H1 (cell line): ENCODE data around the gene LMAN1L. TPM values are rescaled to one million over a fixed set of nuclear protein-coding genes. Genes with fewer than 3 reads are reported as not detected.

Source experiments
- CBX5 ChIP-seq: fragments of 300-800, 300-1000 bp; sonication (generic); IDR thresholded peaks from 2 replicates; pipeline ENCODE4 v1.7.1; 2016; ENCODE audit warnings: antibody characterized with exemption, low read length, low read depth
- CTCF ChIP-seq, 3 experiments: IDR thresholded peaks; 1 replicate in 2 of 3; 2 replicates in 1 of 3; pipeline versions ENCODE4 v1.5.1 to v1.6.1; 2011; ENCODE audit warnings: low read length in 3 of 3, mild to moderate bottlenecking in 3 of 3, inconsistent platforms in 2 of 3, low read depth in 1 of 3, moderate library complexity in 1 of 3; ENCODE audit not compliant: insufficient read depth in 1 of 3; ENCODE audit errors: control extremely low read depth in 1 of 3
- RAD21 ChIP-seq, 2 experiments: IDR thresholded peaks in 1 of 2; conservative IDR thresholded peaks in 1 of 2; 2 replicates each; pipeline ENCODE4 v1.6.1; 2011; ENCODE audit warnings: low read depth in 2 of 2, low read length in 2 of 2, improper control_type of control experiment in 1 of 2, inconsistent platforms in 1 of 2, mild to moderate bottlenecking in 1 of 2, moderate library complexity in 1 of 2
- RFX5 ChIP-seq: IDR thresholded peaks from 2 replicates; pipeline ENCODE4 v1.6.1; 2011; ENCODE audit warnings: low read depth, low read length, improper control_type of control experiment, borderline replicate concordance
- RNF2 ChIP-seq: fragments of 200-900, 300-1000 bp; sonication (generic); IDR thresholded peaks from 2 replicates; pipeline ENCODE4 v1.7.1; 2016; ENCODE audit warnings: borderline replicate concordance, low read depth, mild to moderate bottlenecking, antibody characterized with exemption, low read length; ENCODE audit not compliant: poor library complexity, severe bottlenecking; ENCODE audit errors: missing control alignments
- polyA plus RNA-seq, 7 experiments: library from polyadenylated mRNA; depleted of rRNA in 3 of 7; stranded (reverse) in 5 of 7; unstranded in 2 of 7; fragments of >200 nt in 5 of 7; fragments of 200-250 nt in 2 of 7; gene quantifications; 1 replicate in 5 of 7; 2 replicates in 1 of 7; 4 replicates in 1 of 7; pipeline versions ENCODE4 v1.2.1 to v1.2.3, GENCODE V29; 2011 to 2013; ENCODE audit warnings: missing spikeins in 2 of 7, mixed read lengths in 2 of 7
- total RNA-seq: library from RNA; stranded (reverse); fragmentation: NEBNext Ultra II Directional; extraction: Animal tissue kit (Norgen Biotek cat#: 25700); gene quantifications from 2 replicates; pipeline ENCODE4 v1.2.1, GENCODE V29; 2021

The LMAN1L gene
- total and polyA plus RNA-seq, 2 of the 8 experiments (the other 6 are each of a cell fraction or from before 2014, with no cell fraction given) = not detected

- TF ChIP-seq CTCF (IDR thresholded peaks at IDR 0.05; ENCODE audit: control extremely low read depth in 1 of 3, insufficient read depth in 1 of 3, low read depth in 1 of 3, low read length in 3 of 3) = no peak
- no peak for TF ChIP-seq RAD21 (IDR thresholded peaks at IDR 0.05 in 1 of 2, conservative IDR thresholded peaks at IDR 0.05 in 1 of 2; ENCODE audit: low read depth in 2 of 2, low read length in 2 of 2)
- no peak for TF ChIP-seq CBX5
- no peak for TF ChIP-seq RFX5
- no peak for TF ChIP-seq RNF2
- TF ChIP-seq, all 59 proteins: peak for 0
These were observed 31.3 kb downstream of the LMAN1L start (continued) for GRCh38 chr15:74843891-74844299.
